HEK293T (cell line): ENCODE measurements around the gene PSMD3.

Experiments
- BHLHE40 ChIP-seq: fragments of 450-650 bp; IDR thresholded peaks from 2 replicates; pipeline ENCODE4 v1.6.1; 2016; ENCODE audit warnings: mild to moderate bottlenecking, moderate library complexity, borderline replicate concordance
- HDGF ChIP-seq: fragments of 450-650 bp; IDR thresholded peaks from 2 replicates; pipeline ENCODE4 v1.6.1; 2017; ENCODE audit warnings: antibody characterized with exemption, borderline replicate concordance

- TF ChIP-seq BHLHE40 = no peak
- no peak for TF ChIP-seq HDGF
Observed at GRCh38 chr17:39963829-39964228, 16.8 kb upstream of the PSMD3 start.
